Measurements from ENCODE around the gene MARK4. TPM values are rescaled to one million over a fixed set of nuclear protein-coding genes. Genes with fewer than 3 reads are reported as not detected.
"Not testable (repeated sequence)": the region's sequence is repeated elsewhere in the genome, so short reads cannot be mapped to it uniquely, and the experiment has no call there.

MARK4 gene
- total RNA-seq, 2 donors from 2014 or later, result 28.2 to 30.9 TPM

DNA sequence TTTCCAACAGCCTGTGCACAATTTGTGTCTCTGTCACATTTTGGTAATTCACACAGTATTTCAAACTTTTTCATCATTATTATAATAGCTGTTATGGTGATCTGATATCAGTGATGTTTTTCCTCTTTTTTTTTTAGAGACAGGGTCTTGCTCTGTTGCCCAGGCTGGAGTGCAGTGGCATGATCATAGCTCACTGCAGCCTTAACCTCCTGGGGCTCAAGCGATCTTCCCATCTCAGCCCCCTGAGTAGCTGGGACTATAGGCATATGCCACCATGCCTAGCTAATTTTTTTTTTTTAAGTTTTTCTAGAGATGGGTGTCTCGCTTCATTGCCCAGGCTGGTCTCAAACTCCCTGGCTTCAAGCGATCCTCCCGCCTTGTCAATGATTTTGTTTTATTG, 5.8 kb downstream of the MARK4 start:
- H3K36me3 Mint-ChIP-seq, result no peaks in the 10 kb centered on the region
- H3K9me3 Mint-ChIP-seq, result no peaks in the 10 kb centered on the region
- H3K27ac Mint-ChIP-seq, result no peak overlapping the region
- DNase-seq (ENCODE audit: low spot score in 2 of 2) (no peak), ATAC-seq (no peak)

DNA sequence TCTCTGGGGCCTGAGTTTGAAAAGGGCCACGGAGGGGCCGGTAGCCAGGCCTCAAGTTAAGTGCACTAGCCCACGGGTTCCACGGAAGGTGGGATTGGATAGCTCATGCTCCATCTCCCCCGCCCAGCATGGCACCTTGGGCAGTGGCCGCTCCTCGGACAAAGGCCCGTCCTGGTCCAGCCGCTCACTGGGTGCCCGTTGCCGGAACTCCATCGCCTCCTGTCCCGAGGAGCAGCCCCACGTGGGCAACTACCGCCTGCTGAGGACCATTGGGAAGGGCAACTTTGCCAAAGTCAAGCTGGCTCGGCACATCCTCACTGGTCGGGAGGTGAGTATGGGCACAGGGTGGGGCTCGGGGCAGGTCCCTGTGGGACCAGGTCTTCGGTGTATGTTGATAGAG, 7.8 kb downstream of the MARK4 start:
- no peak overlapping the region for H3K27ac Mint-ChIP-seq
- no peaks in the 10 kb centered on the region for H3K9me3 Mint-ChIP-seq
- no peaks in the 10 kb centered on the region for H3K36me3 Mint-ChIP-seq
- DNase-seq (ENCODE audit: low spot score in 2 of 2), result no peak
- ATAC-seq, result no peak

DNA sequence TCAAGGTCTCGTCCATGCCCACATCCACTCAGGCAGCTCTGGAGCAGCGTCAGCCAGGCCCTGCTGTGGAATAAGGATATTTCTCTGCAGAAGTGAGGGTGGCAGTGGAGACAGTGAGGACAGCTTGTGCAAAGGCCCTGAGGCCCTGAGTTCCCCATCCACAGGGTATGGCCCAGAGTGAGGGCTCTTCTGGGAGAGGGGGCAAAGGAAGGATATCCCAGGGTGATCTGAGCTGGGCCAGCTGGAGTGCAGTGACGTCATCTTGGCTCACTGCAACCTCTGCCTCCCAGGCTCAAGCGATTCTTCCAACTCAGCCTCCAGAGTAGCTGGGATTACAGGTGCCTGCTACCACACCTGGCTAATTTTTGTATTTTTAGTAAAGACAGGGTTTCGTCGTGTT, 11.5 kb downstream of the MARK4 start:
- ATAC-seq, result no peak
- no peaks in the 10 kb centered on the region for H3K36me3 Mint-ChIP-seq
- no peaks in the 10 kb centered on the region for H3K9me3 Mint-ChIP-seq
- no peak for DNase-seq (ENCODE audit: low spot score in 2 of 2)
- H3K27ac Mint-ChIP-seq, result no peak overlapping the region

DNA sequence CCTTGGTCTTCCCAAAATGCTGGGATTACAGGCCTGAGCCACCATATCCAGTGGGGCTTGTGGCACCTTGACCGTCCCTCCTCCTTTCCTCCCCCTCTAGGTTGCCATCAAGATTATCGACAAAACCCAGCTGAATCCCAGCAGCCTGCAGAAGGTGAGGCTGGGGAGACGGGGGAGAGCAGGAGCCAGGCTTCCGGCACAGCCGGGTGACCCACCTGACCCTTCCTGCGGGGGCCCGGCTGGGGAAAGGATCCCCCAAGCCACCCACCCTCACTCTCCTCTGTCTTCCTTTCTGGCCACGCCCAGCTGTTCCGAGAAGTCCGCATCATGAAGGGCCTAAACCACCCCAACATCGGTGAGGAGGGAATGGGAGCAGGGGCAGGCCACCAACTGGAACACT, 11.9 kb downstream of the MARK4 start:
- Mint-ChIP-seq H3K36me3 (no peaks in the 10 kb centered on the region), H3K27ac (no peak overlapping the region), H3K9me3 (no peaks in the 10 kb centered on the region)
- DNase-seq (ENCODE audit: low spot score in 2 of 2) (no peak), ATAC-seq (no peak)

DNA sequence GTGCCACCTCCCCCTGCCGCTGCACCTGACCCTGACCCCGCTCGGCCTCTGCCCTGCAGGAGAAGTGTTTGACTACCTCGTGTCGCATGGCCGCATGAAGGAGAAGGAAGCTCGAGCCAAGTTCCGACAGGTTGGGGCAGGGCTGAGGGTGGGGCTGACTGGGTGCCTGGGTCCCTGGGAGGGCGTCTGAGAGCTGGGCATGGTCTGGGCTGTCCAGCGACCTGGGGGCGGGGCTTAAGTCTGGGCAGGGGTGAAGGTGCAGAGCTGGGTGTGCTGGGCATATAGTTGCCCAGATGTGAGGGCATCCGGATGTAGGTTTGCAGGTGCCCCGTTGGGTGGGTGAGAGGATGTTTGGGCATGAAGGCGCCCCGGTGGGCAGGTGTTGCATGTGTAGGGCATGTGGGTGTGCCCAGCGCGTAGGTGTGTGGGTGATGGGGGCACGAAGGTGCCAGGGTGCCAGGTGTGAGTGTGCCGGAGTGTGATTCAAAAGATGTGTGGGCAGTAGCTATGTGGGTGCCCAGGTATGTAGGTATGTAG, 13.8 kb downstream of the MARK4 start:
- DNase-seq (ENCODE audit: low spot score in 2 of 2), result no peak
- Mint-ChIP-seq H3K27ac (peak overlapping the region in 1 of 2 donors; percentile 73), H3K36me3 (no peaks in the 10 kb centered on the region), H3K9me3 (no peaks in the 10 kb centered on the region)
- no peak for ATAC-seq

DNA sequence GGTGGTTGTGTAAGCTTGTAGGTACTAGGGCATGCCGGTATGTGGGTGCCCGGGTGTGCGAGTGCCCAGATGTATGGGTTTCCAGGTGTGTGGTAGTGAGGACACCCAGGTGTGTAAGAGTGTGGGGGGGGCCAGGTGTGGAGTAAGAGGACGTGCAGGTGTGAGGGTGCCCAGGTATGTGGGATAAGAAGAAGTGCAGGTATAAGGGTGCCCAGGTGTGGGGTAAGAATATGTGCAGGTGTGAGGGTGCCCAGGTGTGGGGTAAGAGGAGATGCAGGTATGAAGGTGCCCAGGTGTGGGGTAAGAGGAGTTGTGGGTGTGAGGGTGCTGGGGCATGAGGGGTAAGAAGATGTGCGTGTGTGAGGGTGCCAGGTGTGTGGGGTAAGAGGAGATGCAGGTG, 14.3 kb downstream of the MARK4 start:
- no peaks in the 10 kb centered on the region for H3K9me3 Mint-ChIP-seq
- DNase-seq (ENCODE audit: low spot score in 2 of 2) (no peak), ATAC-seq (no peak)
- H3K36me3 Mint-ChIP-seq, result no peaks in the 10 kb centered on the region
- H3K27ac Mint-ChIP-seq, result peak overlapping the region; percentile 5 to 73

DNA sequence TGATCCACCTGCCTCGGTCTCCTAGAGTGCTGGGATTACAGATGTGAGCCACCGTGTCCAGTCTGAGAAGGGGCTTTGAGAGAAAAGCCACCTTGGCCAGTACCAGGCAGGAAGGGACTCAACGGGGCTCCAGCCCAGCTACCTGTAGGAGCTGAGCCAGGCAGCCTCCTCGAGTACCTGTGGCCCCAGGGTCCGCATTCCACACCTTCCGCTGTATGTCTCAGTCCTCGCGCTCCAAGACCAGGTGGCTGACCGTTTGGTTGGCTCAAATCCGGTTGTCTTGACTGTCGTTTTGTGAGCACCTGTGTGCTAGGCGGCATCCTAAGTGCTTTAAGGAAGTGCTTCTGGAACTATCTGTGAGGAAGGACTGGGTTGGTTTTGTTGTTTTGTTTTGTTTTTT, 16.2 kb downstream of the MARK4 start:
- H3K9me3 Mint-ChIP-seq, result no peaks in the 10 kb centered on the region
- no peaks in the 10 kb centered on the region for H3K36me3 Mint-ChIP-seq
- no peak overlapping the region for H3K27ac Mint-ChIP-seq
- DNase-seq (ENCODE audit: low spot score in 2 of 2) (no peak), ATAC-seq (no peak)

DNA sequence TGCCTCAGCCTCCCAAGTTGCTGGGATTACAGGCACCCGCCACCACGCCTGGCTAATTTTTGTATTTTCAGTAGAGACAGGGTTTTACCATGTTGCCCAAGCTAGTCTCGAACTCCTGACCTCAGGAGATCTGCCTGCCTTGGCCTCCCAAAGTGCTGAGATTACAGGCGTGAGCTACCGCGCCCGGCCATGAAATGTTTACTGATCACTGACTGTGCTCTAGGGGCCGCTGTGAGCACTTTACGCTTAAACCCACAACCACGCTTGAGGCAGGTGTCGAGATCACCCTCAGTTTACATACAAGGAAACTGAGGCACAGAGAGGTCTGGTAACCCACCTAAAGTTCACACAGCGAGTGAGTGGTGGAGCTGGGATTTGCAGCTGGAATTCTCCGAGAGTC, 18.9 kb downstream of the MARK4 start:
- not testable (repeated sequence) for ATAC-seq; H3K9me3 Mint-ChIP-seq; H3K27ac Mint-ChIP-seq; DNase-seq (ENCODE audit: low spot score in 2 of 2); H3K36me3 Mint-ChIP-seq

DNA sequence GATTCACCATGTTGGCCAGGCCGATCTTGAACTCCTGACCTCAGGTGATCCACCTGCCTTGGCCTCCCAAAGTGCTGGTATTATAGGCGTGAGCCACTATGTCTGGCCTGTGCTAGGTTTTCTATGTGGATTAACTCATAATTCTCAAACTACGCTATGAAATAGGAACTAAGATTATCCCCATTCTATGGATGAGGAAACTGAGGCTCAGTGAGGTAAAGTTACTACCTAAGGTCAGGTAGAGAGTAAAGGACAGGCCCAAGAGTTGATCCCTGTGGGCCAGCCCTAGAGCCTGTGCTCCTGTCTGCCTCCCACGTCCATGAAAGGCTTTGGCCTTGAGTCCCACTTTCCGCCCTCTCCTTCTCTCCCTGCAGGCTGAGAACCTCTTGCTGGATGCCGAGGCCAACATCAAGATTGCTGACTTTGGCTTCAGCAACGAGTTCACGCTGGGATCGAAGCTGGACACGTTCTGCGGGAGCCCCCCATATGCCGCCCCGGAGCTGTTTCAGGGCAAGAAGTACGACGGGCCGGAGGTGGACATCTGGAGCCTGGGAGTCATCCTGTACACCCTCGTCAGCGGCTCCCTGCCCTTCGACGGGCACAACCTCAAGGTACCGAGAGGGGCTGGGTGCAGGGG, 20.1 kb downstream of the MARK4 start:
- no peak for DNase-seq (ENCODE audit: low spot score in 2 of 2)
- Mint-ChIP-seq H3K36me3 (no peaks in the 10 kb centered on the region), H3K27ac (no peak overlapping the region), H3K9me3 (no peaks in the 10 kb centered on the region)
- no peak for ATAC-seq

DNA sequence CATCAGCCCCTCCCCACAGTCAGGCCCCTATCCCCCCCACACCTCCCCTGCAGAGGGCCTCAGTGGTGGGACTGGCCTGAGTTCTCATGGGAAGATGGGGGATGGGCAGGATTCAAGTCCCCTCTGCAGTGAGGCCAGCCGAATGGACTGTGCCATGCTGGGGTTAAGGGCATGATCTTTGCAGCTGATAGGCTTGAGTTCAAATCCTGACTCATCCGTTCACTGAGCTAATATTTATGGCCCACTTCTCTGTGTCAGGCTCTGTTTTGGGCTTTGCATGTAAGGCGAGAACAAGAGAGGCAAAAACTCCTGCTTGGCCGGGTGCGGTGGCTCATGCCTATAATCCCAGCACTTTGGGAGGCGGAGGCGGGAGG, 20.7 kb downstream of the MARK4 start:
- no peaks in the 10 kb centered on the region for H3K36me3 Mint-ChIP-seq
- no peaks in the 10 kb centered on the region for H3K9me3 Mint-ChIP-seq
- DNase-seq (ENCODE audit: low spot score in 2 of 2), result no peak
- H3K27ac Mint-ChIP-seq, result no peak overlapping the region
- no peak for ATAC-seq

DNA sequence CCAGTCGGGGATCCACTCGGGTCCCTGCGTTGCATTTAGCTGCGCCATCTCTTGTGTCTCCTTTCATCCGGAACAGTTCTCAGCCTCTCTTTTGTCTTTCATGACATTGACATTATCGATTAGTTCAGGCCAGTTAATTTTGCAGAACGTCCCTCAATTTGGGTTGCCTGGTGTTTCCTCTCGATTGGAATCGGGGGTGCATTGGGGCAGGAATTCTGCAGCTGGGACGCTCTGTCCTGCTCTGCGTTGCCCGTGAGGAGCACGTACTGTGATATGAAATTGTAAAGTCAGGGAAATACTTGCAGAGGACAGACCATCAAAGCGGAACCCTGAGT, 22.4 kb downstream of the MARK4 start:
- ATAC-seq (no peak), DNase-seq (ENCODE audit: low spot score in 2 of 2) (no peak)
- Mint-ChIP-seq H3K36me3 (no peaks in the 10 kb centered on the region), H3K27ac (no peak overlapping the region), H3K9me3 (no peaks in the 10 kb centered on the region)

DNA sequence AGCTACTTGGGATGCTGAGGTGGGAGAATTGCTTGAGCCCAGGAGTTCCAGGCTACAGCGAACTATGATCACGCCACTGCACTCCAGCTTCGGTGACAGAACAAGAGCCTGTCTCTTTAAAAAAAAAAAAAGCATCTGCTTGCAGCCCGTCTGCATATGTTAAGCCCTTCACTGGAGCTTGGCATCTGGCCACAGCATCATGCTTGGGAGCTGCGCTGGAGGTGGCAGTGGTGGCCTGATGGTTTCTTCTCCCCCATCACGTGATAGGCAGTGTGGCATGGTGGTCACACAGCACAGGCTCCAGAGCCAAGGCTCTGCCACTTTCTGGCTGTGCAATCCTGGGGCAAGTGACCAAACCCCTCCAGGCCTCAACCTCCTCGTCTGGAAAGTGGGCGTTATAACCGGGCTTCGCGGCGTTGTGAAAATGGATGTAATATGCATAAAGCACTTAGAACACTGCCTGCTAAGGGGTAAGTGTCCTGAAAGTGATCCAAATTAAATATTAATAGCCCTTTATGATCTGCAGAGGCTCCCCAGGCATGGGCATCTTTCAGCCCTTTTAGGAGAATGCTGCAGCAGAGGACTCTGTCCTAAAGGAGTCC, 24.4 kb downstream of the MARK4 start:
- DNase-seq (ENCODE audit: low spot score in 2 of 2) (no peak), ATAC-seq (no peak)
- Mint-ChIP-seq H3K9me3 (no peaks in the 10 kb centered on the region), H3K27ac (no peak overlapping the region), H3K36me3 (no peaks in the 10 kb centered on the region)

DNA sequence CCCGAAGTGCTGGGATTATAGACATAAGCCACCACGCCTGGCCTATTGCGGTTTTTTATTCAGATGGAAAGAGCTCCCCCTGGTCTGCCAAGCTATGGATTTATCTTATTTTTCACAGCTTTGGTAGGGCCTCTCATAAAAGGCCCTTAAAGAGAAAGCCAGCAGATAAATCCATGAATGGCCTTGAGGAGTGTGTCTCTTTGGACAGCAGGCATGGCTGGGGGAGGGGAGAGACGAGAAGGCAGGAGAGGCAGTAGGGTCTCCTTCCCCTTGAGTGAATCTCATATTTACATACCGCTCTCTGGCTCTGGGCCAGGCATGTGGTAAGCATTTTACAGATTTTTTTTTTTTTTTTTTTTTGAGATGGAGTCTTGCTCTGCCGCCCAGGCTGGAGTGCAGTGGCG, 25.2 kb downstream of the MARK4 start:
- Mint-ChIP-seq H3K36me3 (no peaks in the 10 kb centered on the region), H3K27ac (peak overlapping the region in 1 of 2 donors; percentile 72), H3K9me3 (no peaks in the 10 kb centered on the region)
- ATAC-seq (no peak), DNase-seq (ENCODE audit: low spot score in 2 of 2) (no peak)

DNA sequence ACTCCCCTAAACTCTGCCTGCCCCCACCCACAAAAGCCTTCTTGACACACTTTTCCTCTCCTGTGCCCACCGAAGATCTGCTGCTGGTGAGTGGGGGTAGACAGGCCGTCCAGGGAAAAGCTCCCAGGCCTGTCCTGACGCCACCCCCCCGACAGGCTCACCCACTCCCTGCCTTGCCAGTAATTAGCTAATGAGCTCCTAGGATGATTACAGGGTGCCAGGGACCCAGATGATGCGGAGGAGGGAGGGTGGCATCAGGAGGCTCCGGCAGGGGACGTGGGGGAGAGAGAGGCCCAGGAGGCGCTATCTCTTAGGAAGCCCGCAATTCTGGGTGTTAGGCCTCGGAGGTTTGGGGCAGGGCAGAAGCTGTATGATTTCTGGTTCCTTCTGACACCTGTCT, 27.0 kb downstream of the MARK4 start:
- Mint-ChIP-seq H3K27ac (no peak overlapping the region), H3K36me3 (no peaks in the 10 kb centered on the region), H3K9me3 (no peaks in the 10 kb centered on the region)
- ATAC-seq (no peak), DNase-seq (ENCODE audit: low spot score in 2 of 2) (no peak)

DNA sequence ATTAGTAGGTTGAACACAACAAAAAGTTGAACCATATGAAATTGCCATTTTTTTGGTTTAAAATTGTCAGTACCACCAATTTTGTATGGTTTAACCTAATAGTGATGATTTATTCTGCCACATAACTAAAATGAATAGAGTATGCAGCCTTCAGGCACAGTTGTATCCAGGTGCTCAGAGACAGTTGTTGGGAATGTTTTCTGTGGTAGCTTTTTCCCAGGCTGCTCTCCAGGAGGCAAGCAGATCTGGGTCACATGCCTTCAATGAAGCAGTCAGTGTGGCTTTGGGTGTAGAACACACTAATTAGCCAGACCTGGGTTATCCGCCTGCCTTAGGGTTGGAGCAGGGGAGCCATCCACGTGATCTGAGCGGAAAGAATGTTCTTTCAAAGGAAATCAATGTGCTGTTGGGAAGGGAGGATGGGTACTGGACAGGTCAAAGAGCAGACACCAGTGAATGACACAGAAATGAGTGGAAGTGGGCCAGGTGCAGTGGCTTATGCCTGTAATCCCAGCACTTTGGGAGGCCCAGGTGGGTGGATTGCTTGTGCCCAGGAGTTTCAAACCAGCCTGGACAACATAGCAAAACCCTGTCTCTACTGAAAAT, 28.6 kb downstream of the MARK4 start:
- DNase-seq (ENCODE audit: low spot score in 2 of 2) (no peak), ATAC-seq (no peak)
- H3K27ac Mint-ChIP-seq, result peak overlapping the region in 1 of 2 donors; percentile 79
- H3K36me3 Mint-ChIP-seq, result peaks cover 5 to 8% of the 10 kb centered on the region in 2 donors
- H3K9me3 Mint-ChIP-seq, result no peaks in the 10 kb centered on the region

DNA sequence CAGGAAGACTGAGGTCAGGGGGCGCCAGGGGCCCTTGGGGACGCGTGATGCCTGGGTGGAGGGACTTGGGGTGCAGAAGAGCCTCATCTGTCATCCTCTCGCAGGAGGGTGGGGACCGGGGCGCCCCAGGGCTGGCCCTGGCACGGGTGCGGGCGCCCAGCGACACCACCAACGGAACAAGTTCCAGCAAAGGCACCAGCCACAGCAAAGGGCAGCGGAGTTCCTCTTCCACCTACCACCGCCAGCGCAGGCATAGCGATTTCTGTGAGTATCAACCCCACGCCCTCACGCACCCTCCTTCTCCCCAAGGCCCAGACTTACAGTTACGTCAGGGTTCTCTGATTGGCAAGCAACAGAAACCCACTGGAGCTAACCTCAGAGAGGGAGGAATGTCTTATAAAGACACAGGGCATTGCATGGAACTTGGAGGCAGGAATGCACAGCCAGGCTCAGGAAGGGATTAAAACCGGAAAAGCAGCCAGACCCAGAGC, 29.4 kb downstream of the MARK4 start:
- Mint-ChIP-seq H3K9me3 (no peaks in the 10 kb centered on the region), H3K36me3 (peaks cover 5 to 8% of the 10 kb centered on the region in 2 donors), H3K27ac (no peak overlapping the region)
- ATAC-seq, result no peak
- DNase-seq (ENCODE audit: low spot score in 2 of 2), result no peak

DNA sequence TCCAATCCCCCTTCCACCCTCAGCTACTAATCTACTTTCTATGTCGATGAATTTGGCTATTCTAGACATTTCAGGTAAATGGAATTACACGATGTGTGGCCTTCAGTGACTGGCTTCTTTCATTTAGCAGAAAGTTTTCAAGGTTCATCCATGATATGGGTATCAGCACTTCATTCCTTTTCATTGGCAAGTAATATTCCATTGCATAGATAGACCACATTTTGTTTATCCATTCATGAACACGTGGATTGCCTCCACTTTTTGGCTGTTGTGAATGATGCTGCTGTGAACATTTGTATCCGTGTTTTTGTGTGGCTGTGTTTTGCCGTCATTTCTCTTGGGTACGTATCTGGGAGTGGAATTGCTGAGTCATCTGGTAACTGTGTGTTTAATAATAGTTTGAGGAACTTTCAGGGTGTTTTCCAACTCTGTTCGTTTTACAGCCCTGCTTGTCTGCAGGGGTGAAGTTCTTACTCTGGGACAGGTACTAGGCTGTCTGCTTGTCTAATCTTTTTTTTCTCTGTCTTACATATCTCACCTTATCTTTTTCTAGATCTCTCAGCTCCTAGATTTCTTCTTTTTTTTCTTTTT, 32.5 kb downstream of the MARK4 start:
- no peaks in the 10 kb centered on the region for H3K9me3 Mint-ChIP-seq
- no peak for ATAC-seq

More for the DNA sequence above, 32.5 kb downstream of the MARK4 start:
- H3K27ac Mint-ChIP-seq, result no peak overlapping the region
- H3K36me3 Mint-ChIP-seq, result peaks cover 5 to 8% of the 10 kb centered on the region in 2 donors
- no peak for DNase-seq (ENCODE audit: low spot score in 2 of 2)
